ENCODE data around the gene PAM.

DNA sequence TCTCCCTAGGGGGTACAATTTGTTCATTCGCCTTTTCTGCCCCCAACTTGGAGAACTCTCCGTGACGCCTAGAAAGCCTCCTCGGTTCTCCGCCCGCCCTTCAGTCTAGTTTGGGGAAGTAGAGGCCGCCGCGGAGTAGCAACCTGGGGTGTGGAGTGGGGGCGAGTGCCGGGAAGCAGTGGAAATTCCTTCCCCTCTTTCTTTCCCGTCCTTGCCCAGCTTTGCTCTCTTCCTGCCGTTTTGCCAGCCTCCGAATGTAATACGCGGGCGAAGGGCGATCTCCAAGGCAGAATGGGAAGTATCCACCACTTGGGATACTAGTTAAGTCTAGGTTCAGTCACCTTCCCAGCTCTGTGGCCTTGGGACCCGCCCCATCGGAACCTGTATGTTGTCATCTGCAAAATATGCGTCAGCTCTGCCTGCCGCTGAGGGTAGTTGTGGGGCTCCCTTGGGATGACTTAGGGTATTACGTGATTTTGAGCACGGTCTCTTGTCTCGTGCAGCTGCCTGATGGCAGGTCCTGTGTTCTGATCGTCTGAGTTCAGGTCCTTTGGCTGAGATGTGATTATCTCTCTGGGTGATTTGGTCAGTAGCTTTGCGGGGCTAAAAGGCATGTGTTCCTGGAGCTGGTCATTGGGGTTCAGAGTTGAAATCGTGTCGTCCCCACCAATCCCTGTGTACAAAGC lies 724 bp downstream of the PAM start:
- TF ChIP-seq, protein P1, sequence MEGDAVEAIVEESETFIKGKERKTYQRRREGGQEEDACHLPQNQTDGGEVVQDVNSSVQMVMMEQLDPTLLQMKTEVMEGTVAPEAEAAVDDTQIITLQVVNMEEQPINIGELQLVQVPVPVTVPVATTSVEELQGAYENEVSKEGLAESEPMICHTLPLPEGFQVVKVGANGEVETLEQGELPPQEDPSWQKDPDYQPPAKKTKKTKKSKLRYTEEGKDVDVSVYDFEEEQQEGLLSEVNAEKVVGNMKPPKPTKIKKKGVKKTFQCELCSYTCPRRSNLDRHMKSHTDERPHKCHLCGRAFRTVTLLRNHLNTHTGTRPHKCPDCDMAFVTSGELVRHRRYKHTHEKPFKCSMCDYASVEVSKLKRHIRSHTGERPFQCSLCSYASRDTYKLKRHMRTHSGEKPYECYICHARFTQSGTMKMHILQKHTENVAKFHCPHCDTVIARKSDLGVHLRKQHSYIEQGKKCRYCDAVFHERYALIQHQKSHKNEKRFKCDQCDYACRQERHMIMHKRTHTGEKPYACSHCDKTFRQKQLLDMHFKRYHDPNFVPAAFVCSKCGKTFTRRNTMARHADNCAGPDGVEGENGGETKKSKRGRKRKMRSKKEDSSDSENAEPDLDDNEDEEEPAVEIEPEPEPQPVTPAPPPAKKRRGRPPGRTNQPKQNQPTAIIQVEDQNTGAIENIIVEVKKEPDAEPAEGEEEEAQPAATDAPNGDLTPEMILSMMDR (conservative IDR thresholded peaks at IDR 0.05; ENCODE audit: low read depth, low read length): no peak
- TF ChIP-seq EZH2phosphoT487 (IDR thresholded peaks at IDR 0.05; ENCODE audit: borderline replicate concordance, low read length): no peak

All from PC-3 (cell line).